LNCaP clone FGC (cell line): Measurements from ENCODE around the gene VSX2.

Experiments used
- DNase-seq: peaks from one replicate; pipeline ENCODE4 v3.0.0-alpha.2; 2011; ENCODE audit warnings: low read depth
- H3K4me3 ChIP-seq: 2 replicates; pipeline ENCODE4 v1.5.1; 2011; ENCODE audit warnings: mild to moderate bottlenecking, low read depth, low read length, control low read depth
- TF ChIP-seq, protein P1 (sequence below): IDR thresholded peaks from 2 replicates; pipeline ENCODE4 v1.5.1; 2012; ENCODE audit warnings: mild to moderate bottlenecking; ENCODE audit not compliant: control insufficient read depth, insufficient read depth; ENCODE audit errors: extremely low read depth

Gene VSX2

DNA sequence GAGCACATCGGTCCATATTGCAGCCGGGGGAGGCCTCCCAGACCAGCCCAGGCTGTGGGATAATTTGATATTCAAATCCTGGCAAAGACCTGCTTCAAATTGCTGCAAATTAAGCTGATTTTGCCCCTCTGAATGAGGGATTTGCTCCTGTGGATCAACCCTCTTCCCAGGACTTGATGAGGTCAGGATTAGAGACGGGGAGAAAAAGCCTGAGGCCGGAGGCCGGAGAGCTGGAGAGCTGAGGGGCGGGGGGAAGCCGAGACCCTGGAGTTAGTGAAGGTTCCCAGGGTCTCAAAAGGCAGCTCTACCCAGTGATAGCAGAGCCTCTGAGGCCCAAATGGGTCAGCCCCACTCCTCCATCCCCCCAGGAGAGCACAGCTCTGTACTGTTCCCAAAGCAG, 17.5 kb upstream of the VSX2 start:
- TF ChIP-seq, protein P1, sequence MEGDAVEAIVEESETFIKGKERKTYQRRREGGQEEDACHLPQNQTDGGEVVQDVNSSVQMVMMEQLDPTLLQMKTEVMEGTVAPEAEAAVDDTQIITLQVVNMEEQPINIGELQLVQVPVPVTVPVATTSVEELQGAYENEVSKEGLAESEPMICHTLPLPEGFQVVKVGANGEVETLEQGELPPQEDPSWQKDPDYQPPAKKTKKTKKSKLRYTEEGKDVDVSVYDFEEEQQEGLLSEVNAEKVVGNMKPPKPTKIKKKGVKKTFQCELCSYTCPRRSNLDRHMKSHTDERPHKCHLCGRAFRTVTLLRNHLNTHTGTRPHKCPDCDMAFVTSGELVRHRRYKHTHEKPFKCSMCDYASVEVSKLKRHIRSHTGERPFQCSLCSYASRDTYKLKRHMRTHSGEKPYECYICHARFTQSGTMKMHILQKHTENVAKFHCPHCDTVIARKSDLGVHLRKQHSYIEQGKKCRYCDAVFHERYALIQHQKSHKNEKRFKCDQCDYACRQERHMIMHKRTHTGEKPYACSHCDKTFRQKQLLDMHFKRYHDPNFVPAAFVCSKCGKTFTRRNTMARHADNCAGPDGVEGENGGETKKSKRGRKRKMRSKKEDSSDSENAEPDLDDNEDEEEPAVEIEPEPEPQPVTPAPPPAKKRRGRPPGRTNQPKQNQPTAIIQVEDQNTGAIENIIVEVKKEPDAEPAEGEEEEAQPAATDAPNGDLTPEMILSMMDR, result no peak

DNA sequence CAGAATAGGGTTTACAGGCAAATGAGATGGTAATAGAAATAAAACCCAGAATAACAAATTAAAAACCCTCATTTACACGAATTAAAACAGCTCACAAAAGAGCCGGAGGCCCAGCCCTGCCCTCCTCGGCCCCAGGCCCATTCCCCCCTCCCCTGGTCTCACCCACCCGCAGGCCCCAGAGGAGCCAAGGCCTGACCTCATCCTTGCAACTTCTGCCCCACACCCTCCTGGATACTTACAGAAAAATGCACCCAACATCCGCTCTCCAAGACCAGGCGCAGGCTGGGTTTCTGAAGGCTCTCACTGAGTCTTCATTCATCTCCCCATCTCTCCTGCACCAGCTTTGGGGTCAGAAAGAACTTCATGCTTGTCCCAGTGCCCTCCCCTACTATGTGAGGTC, 16.2 kb upstream of the VSX2 start:
- H3K4me3 ChIP-seq, result no peak overlapping the region
- TF ChIP-seq, protein P1, result no peak
- no peak for DNase-seq

More for the DNA sequence above, 17.5 kb upstream of the VSX2 start:
- no peak for DNase-seq
- H3K4me3 ChIP-seq, result no peak overlapping the region

DNA sequence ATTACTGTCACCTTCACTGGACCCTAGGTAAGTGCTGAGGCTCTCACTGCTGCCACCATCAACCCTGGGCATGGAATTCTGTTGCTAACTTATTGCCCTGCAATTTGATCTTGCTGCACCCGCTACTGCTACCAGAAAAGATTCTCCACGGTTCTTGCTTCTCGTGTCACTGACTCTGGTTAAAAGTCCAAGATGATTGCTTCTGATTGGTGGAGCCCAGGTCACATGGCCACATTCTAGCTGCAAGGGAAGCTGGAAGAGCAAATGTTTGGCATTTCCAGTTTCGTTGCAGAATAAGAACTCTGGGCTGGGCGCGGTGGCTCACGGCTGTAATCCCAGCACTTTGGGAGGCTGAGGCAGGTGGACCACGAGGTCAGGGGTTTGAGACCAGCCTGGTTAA, 7.5 kb upstream of the VSX2 start:
- no peak overlapping the region for H3K4me3 ChIP-seq
- TF ChIP-seq, protein P1, result no peak
- DNase-seq, result no peak

DNA sequence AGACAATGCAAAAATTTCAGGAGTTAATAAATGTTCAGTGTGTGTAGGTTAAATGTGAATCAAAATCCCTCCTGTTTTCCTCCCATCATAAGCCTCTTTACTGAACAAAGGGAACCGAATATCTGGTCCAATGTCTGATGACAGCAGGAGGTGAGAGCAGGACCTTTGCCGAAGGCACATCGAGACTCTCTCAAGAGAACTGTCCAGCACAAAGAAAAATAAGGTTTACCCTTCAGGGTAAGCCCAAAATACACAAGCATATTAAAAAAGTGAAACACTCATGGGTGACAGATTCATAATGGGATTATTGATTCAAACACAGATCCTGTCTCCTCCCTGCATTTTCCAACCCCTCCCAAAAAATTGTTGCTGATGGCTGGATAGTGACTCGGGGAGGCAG, 4.2 kb upstream of the VSX2 start:
- no peak overlapping the region for H3K4me3 ChIP-seq
- TF ChIP-seq, protein P1, result no peak
- no peak for DNase-seq

DNA sequence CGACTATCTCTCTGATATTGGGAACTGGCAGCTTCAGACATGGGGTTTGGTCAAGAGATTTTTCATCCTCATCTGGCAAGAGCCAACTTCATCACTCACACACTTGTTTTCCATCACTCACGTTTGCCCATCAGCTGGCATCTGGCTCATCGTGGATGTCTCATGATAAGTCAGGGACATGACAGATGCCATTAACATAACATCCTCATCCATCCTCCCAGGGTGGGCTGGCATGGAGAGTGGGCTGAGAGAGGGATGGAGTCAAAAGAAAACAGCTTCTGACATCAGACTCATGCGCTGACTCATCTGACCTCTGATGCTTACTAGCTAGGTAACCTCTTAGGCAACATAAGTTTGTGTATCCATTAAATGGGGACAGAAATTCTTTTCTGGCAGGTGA, 1.8 kb upstream of the VSX2 start:
- no peak for DNase-seq
- H3K4me3 ChIP-seq, result no peak overlapping the region
- TF ChIP-seq, protein P1, result no peak

DNA sequence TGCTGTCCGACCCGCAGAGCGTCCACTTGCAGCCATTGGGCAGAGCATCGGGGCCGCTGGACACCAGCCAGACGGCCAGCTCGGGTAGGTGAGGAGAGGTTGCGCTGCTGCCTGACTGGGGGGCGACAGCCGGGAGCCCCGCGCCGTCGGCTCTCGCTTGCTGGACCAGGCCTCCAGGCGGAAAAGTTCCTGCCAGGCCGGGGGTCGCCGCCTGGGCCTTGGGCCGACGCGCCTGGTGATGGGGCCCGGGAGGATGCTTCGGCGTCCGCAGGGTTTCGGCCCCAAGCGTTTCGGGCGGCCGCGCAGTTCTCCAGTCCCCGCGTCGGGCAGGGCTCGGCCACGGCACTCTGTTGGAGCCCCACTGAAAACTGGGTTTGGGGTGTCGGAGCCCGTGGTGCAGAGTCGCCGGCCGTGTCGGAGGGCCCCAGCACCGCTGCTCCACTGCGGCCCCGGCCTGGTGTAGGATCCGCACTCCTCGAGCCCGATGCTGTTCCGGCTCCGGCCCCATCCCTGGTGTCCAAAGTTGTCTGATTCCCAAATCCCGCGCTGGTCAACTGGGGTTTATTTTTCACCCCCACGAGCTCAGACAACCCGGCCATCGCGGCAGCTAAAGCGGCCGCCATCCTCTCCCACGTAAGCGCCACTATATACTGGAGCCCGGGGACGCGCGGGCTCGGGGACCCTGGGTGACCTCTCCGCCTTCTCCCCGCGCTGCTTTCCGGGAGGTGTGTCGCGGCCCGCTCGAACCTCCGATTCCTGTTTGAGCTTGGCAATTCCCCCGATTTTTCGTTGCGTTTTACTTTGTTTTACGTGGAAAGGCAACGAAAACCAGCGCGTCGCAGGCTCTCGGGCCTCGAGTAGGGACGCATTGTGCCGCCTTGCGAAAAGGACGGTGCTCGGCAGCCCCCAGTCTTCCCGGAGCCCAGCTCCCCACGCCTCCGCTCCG, 872 bp downstream of the VSX2 start:
- TF ChIP-seq, protein P1, result no peak
- no peak overlapping the region for H3K4me3 ChIP-seq

More for the DNA sequence above, 872 bp downstream of the VSX2 start:
- DNase-seq, result no peak
